Gastroesophageal sphincter (tissue), 4 donors: ENCODE results near the gene PRELP. TPM values are rescaled to one million over a fixed set of nuclear protein-coding genes. Genes with fewer than 3 reads are reported as not detected.

Experiments
- ATAC-seq: fragments of 150-250 bp; one replicate; pipeline ENCODE4 v1.9.1; 2016; ENCODE audit warnings: mild to moderate bottlenecking, moderate library complexity
- H3K27ac ChIP-seq, 4 donors: fragments of 200-600 bp; sonication (generic) in 3 of 4; 1 replicate in 3 of 4; 2 replicates in 1 of 4; pipeline ENCODE4 v1.5.1; 2016 to 2019
- H3K27me3 ChIP-seq: fragments of 200-600 bp; sonication (generic); one replicate; pipeline ENCODE4 v1.5.1; 2019
- H3K36me3 ChIP-seq, 2 donors: fragments of 200-600 bp; sonication (generic); one replicate each; pipeline ENCODE4 v1.5.1; 2019; ENCODE audit warnings: control low read depth in 1 of 2
- H3K4me1 ChIP-seq, 3 donors: fragments of 200-600 bp; sonication (generic); 1 replicate in 2 of 3; 2 replicates in 1 of 3; pipeline ENCODE4 v1.5.1; 2016 to 2019; ENCODE audit warnings: control low read depth in 2 of 3
- H3K4me3 ChIP-seq, 2 donors: fragments of 200-600 bp; sonication (generic); one replicate each; pipeline ENCODE4 v1.5.1; 2019; ENCODE audit warnings: mild to moderate bottlenecking in 1 of 2, moderate library complexity in 1 of 2
- H3K9me3 ChIP-seq, 3 donors: fragments of 200-600 bp; sonication (generic); one replicate each; pipeline ENCODE4 v1.5.1; 2017 to 2019; ENCODE audit warnings: control low read depth in 2 of 3
- EP300 ChIP-seq: sonication (generic); formaldehyde crosslinking; IDR thresholded peaks from one replicate; pipeline ENCODE4 v1.6.1; 2017; ENCODE audit warnings: antibody characterized with exemption, mild to moderate bottlenecking
- POLR2A ChIP-seq, 2 donors: fragments of 450-650 bp; IDR thresholded peaks; one replicate each; pipeline ENCODE4 v1.6.1; 2017; ENCODE audit warnings: antibody characterized with exemption in 2 of 2, mild to moderate bottlenecking in 2 of 2, moderate library complexity in 1 of 2
- POLR2AphosphoS5 ChIP-seq: sonication (generic); formaldehyde crosslinking; IDR thresholded peaks from one replicate; pipeline ENCODE4 v1.6.1; 2017; ENCODE audit warnings: antibody characterized with exemption
- WGBS, 2 donors: methylation state at CpG; one replicate each; pipeline ENCODE4 v1.1.5; 2018; ENCODE audit warnings: low coverage in 1 of 2; 5-methylcytosine and 5-hydroxymethylcytosine counted together
- total RNA-seq, 4 donors: library from RNA; depleted of rRNA; stranded (reverse); fragments of >200 nt; gene quantifications; one replicate each; pipeline ENCODE4 v1.1.0, GENCODE V29; 2016
- TF ChIP-seq, protein P1 (sequence below), 4 experiments: fragments of 200-600 bp in 2 of 4; fragments of 450-650 bp in 2 of 4; sonication (generic) in 1 of 4; IDR thresholded peaks; one replicate each; pipeline ENCODE4 v1.5.1; 2017 to 2019; ENCODE audit warnings: antibody characterized with exemption in 4 of 4, mild to moderate bottlenecking in 2 of 4, moderate library complexity in 2 of 4

Gene PRELP
- total RNA-seq, 4 donors from 2014 or later = 63.9 to 149 (median 66.1) TPM

DNA sequence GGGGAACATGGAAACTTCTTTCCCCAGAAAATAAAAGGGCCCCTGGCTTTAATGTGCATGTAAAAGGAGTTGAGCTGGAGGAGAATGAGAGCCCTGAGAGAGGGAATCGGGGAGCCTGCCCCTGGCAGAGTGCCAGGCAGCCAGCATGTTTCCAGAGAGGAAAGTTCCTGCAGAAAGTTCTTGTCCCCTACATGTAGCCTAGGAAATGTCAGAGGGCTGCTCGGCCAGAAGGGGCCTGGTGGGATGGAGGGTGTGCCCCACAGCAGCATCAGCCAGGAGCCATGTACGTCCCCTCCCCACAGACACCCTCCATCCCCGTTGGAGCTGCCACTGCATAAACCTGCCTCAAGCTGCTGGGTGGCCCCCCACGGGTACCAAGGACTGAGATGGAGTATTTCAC is 5.4 kb upstream of the PRELP start:
- Histone ChIP-seq H3K27ac (peak overlapping the region in 1 of 4 donors; percentile 39), H3K4me3 (no peak overlapping the region), H3K27me3 (no peaks in the 10 kb centered on the region), H3K4me1 (peaks cover 13 to 58% (median 32%) of the 10 kb centered on the region in 3 donors), H3K9me3 (no peaks in the 10 kb centered on the region), H3K36me3 (no peaks in the 10 kb centered on the region)
- WGBS, 2 donors = 0% methylated on average over 1 of the region's 5 CpGs; no CpG with 5 or more reads in 1 of the 2 donors
- no peak for ATAC-seq
- TF ChIP-seq EP300 = no peak
- TF ChIP-seq POLR2A (IDR thresholded peaks at IDR 0.05) = no peak
- TF ChIP-seq POLR2AphosphoS5 = no peak
- TF ChIP-seq, protein P1, sequence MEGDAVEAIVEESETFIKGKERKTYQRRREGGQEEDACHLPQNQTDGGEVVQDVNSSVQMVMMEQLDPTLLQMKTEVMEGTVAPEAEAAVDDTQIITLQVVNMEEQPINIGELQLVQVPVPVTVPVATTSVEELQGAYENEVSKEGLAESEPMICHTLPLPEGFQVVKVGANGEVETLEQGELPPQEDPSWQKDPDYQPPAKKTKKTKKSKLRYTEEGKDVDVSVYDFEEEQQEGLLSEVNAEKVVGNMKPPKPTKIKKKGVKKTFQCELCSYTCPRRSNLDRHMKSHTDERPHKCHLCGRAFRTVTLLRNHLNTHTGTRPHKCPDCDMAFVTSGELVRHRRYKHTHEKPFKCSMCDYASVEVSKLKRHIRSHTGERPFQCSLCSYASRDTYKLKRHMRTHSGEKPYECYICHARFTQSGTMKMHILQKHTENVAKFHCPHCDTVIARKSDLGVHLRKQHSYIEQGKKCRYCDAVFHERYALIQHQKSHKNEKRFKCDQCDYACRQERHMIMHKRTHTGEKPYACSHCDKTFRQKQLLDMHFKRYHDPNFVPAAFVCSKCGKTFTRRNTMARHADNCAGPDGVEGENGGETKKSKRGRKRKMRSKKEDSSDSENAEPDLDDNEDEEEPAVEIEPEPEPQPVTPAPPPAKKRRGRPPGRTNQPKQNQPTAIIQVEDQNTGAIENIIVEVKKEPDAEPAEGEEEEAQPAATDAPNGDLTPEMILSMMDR (IDR thresholded peaks at IDR 0.05) = no peak

DNA sequence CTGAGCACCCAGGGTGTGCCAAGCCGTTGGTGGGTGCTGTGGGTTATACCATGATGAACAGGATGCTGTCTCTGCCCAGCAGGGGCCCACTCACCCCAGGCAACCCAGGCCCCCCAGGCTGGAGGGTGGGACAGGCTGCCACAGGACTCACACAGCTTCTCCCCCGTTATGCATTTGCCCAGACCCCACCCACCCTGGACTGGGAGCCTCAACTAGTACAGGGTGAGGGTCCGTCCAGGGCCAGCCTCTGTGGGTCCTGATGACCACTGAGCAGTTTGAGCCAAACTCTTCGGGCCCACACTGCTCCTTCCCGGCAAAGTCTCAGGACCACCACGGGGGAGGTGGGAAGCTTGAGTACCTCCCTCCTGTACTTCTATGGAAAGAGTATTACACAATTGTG is 3.8 kb upstream of the PRELP start:
- H3K27me3 ChIP-seq = no peaks in the 10 kb centered on the region
- H3K4me3 ChIP-seq = no peak overlapping the region
- peaks cover under 1 to 55% (median 16%) of the 10 kb centered on the region in 3 donors for H3K4me1 ChIP-seq
- H3K9me3 ChIP-seq = no peaks in the 10 kb centered on the region
- H3K27ac ChIP-seq = peak overlapping the region in 1 of 4 donors; percentile 18
- no peaks in the 10 kb centered on the region for H3K36me3 ChIP-seq
- ATAC-seq = no peak
- 83 to 90% methylated on average over 1 to 2 of the region's 6 CpGs for WGBS, 2 donors
- TF ChIP-seq, protein P1 (IDR thresholded peaks at IDR 0.05) = no peak
- TF ChIP-seq POLR2AphosphoS5 (no peak), EP300 (no peak), POLR2A (IDR thresholded peaks at IDR 0.05) (no peak)

DNA sequence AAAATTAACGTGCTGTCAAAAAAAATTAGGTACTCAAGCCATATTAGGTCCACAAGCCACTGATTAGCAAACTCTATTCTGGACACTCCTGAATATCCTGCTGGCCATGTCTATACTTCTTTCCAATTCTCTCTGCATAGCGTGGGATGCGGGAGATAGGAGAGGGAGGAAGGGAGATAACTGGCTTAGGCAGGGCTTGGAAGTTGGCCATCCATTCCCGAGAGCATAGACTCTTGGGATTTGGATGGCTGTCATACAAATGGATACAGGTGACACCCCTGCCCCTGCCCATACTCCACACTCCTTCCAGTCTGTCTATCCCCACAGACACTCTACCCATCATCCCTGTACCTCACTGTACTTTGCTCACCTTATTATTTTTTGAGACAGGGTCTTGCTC is 2.3 kb upstream of the PRELP start:
- H3K36me3 ChIP-seq = no peaks in the 10 kb centered on the region
- H3K27ac ChIP-seq = peak overlapping the region in 2 of 4 donors; percentile 85 to 90
- WGBS, 2 donors = 65 to 96% methylated on average over 3 to 4 of the region's 4 CpGs

GRCh38 chr1:203473781-203474305 is 1.8 kb upstream of the PRELP start:
- WGBS, 2 donors = 80 to 86% methylated on average over 2 to 6 of the region's 9 CpGs

More for the DNA sequence above, 2.3 kb upstream of the PRELP start:
- no peak for ATAC-seq
- Histone ChIP-seq H3K9me3 (no peaks in the 10 kb centered on the region), H3K4me3 (no peak overlapping the region), H3K4me1 (peaks cover 0 to 55% (median 12%) of the 10 kb centered on the region in 3 donors), H3K27me3 (no peaks in the 10 kb centered on the region)
- TF ChIP-seq POLR2AphosphoS5 (no peak), POLR2A (IDR thresholded peaks at IDR 0.05) (no peak)

GRCh38 chr1:203476216-203476814 is 709 bp downstream of the PRELP start:
- 0 to 26% methylated on average over 3 to 8 of the region's 9 CpGs for WGBS, 2 donors
- H3K9me3 ChIP-seq = no peaks in the 10 kb centered on the region
- H3K36me3 ChIP-seq = no peaks in the 10 kb centered on the region
- peak overlapping the region; percentile 56 to 88 for H3K4me3 ChIP-seq
- no peaks in the 10 kb centered on the region for H3K27me3 ChIP-seq
- peak overlapping the region; percentile 85 to 94 (median 92) for H3K27ac ChIP-seq
- TF ChIP-seq, protein P1 (IDR thresholded peaks at IDR 0.05) = no peak
- no peak for TF ChIP-seq POLR2AphosphoS5
- no peak for TF ChIP-seq EP300
- no peak for TF ChIP-seq POLR2A (IDR thresholded peaks at IDR 0.05)
- ATAC-seq = no peak
- H3K4me1 ChIP-seq = peaks cover 4 to 73% (median 19%) of the 10 kb centered on the region in 3 donors

More at GRCh38 chr1:203473781-203474305, 1.8 kb upstream of the PRELP start:
- Histone ChIP-seq H3K27me3 (no peaks in the 10 kb centered on the region), H3K9me3 (no peaks in the 10 kb centered on the region), H3K36me3 (no peaks in the 10 kb centered on the region), H3K4me3 (no peak overlapping the region), H3K4me1 (peaks cover 0 to 57% (median 9%) of the 10 kb centered on the region in 3 donors), H3K27ac (peak overlapping the region in 3 of 4 donors; percentile 55 to 90 (median 85))
- TF ChIP-seq EP300 (no peak), POLR2AphosphoS5 (no peak), POLR2A (IDR thresholded peaks at IDR 0.05) (no peak)
- TF ChIP-seq, protein P1 (IDR thresholded peaks at IDR 0.05) = no peak
- ATAC-seq = no peak
